NCI-H1105 (cell line): ENCODE measurements around the gene SERPINA12.
"Not testable (repeated sequence)": the region's sequence is repeated elsewhere in the genome, so short reads cannot be mapped to it uniquely, and the experiment has no call there.

Source experiments
- DNase-seq: peaks from one replicate; lab custom pipeline; 2025; lab: John Stamatoyannopoulos, UW

Gene SERPINA12

GRCh38 chr14:94491511-94491910, 17.8 kb downstream of the SERPINA12 start:
- DNase-seq: no peak

- DNase-seq: no peak
These were observed 19.9 kb downstream of the SERPINA12 start for GRCh38 chr14:94489336-94489735.

DNA sequence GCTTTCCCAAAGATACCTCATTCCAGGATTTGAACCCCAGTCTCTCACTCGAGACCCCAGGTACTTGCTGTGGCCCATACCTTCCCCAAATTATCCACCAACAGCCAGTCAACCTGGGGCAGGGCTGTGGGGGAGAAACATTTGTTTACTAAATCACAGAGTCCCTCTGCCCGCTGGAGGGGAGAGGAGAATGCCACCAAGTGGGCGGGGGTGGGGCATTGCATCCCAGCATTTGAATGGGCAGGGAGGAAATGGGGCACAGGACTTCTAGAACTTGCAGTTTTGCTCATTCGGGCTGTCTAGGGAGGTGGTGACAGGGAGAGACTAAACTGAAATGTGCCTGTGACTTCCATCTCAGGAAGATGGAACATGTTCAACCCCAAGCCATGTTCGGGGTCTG, 22.4 kb downstream of the SERPINA12 start:
- DNase-seq: no peak

GRCh38 chr14:94485944-94486841, 23.1 kb downstream of the SERPINA12 start:
- DNase-seq: peak; percentile 50

GRCh38 chr14:94484481-94484880, 24.8 kb downstream of the SERPINA12 start:
- no peak for DNase-seq

DNA sequence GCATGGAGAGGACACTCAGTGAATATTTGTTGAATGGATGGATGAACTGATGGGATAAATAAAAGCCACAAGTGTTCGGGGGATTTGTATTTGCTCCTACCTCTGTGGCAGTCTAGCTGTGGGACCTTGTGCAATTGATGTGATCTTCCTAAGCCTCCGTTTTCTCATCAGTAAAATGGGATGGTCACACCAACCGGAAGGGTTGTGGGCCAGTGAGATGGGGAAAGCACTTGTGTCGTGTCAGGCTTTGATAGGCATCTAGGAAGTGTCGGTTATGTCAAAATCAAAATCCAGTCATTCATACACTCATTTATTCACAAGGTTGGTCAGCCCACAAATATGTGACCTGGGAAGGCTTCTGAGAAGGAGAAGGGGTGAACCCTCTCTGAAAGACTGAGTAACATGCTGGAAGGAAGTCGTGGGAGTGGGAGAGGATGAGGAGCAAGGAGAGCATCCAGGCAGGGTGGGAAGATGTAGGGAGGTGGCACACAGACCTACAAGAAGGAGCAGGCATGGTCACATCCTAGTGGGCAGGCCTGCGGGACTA, 25.5 kb downstream of the SERPINA12 start:
- no peak for DNase-seq

DNA sequence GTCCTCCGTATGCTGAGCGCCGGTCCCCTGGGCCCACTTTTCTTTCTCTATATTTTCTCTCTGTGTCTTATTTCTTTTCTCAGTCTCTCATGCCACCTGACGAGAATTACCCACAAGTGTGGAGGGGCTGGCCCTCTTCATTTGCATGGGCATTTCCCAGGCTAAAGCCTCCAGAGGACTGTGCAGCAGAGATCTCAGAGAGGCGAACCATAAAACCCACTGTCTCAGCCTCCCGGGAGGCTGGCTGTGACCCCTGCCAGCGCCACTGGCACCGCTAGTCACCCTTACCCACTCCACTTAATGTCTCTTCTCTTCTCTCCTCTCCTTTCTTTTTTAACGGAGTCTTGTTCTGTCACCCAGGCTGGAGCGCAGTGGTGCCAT, 26.2 kb downstream of the SERPINA12 start:
- DNase-seq: no peak

- not testable (repeated sequence) for DNase-seq
These were observed 26.9 kb downstream of the SERPINA12 start for GRCh38 chr14:94482132-94483070.

DNA sequence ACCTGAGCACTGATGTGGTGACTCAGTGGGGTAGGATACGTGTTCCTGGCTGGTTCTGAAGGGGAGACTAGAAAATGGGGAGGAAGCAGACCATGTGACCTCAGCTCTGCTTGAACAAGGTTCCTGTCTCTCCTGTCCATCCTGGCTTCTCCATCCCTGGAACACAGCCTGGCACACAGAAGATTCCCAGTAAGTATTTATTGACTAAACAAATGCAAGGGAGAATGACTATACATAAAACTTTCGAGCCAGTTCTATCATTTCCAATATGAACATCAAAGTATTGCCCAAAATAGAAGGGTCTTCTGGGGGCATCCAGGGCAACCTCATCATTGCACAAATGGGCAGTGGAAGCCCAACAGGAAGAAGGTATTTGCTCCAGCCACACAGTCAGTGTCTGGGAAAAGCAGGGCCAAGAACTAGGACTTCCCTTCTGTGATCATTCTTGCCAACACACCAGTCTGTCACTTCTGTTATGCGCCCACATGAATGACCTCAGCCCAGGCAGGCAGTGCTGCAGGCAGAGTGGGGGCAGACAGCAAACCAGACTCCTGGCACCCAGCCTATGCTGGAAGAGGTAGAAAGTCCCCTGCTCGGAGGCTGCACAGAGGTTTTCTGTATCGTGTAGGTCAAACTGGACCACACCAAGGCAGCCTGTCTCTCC, 27.7 kb downstream of the SERPINA12 start:
- DNase-seq: no peak

DNA sequence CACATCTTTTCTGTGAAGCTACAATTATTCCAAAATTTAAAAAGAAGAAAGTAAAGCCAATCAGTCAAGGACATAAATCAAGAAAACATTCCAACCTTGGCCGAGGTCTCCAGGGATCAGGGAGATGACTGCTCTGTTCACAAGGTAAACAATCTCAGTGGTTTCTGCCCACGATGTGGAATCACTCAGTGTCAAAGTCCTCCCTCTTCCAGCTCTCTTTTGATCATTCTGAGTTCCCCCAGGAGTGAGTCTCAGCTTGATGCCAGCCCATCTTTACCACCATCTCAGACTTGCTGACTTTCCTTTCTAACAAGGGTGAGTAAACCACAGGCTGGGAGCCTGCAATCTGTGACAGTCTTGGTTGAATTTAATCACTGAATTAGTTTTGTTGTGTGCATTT, 28.5 kb downstream of the SERPINA12 start:
- no peak for DNase-seq

DNA sequence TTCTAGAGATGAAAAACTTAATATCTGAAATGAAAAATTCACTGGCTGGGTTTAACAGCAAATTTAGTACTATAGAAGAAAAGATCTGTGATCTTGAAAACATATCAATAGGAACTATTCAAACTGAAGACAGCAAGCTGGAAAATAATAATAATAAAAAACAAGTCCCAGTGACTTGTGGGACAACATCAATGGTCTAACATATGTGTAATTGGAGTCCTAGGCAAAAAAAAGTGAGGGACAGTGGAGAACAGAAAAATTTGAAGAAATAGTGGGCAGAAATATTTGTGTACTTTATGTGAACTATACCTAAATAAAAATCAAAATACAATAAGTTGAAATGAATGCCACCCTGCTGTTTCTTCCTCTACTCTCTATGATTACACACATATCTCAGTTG, 30.8 kb downstream of the SERPINA12 start:
- no peak for DNase-seq

- DNase-seq: no peak
These were observed 33.2 kb downstream of the SERPINA12 start, which contains the start of gene SERPINA9 for GRCh38 chr14:94476023-94476422. Gene SERPINA9 (minus strand): TSS chr14:94476197. CDS start chr14:94469840, 6,357 bp downstream.

DNA sequence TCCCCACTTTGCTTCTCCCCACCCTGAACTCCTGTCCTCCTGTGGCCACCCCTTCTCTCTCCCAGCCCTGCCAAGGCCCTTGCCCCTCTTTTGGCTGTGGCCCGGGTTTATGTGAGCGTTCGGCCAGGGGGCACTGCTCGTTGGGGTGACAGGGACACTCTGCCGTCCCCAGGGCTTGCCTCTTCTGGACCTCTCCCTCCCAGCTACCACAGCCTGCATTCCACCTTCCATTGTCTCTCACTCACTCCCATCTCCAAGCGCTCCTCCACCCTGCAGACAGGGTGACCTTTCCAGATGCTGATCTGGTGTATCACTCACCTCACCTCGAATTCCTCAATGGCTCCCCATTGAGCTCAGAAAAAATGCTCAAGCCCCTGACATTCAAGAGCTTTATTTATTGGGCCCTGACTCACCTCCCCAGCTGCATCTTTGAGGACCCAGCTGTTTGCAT, 34.7 kb downstream of the SERPINA12 start:
- no peak for DNase-seq

GRCh38 chr14:94473666-94474410, 35.4 kb downstream of the SERPINA12 start:
- DNase-seq: no peak

GRCh38 chr14:94472842-94473241, 36.4 kb downstream of the SERPINA12 start:
- no peak for DNase-seq

DNA sequence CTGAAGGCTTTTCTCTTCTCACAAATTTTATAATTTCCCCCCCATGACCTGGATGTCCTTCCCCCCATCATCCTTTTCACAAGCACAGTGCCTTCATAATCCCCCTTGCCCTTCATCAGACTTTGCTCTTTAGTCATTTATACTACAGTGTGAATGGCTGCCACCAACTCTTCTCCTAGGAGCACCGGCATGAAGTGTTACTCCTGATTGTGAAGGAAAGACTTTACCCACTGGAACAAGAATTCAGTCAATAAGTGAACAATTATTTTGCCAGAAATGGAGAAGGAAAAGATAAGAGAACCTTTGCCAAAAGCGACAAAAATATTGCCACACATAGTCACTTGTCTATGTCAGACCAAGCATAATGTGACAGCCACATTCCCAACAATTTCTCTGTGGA, 38.2 kb downstream of the SERPINA12 start:
- DNase-seq: no peak

GRCh38 chr14:94470311-94470710, 39.0 kb downstream of the SERPINA12 start:
- no peak for DNase-seq

- DNase-seq: no peak
These were observed 40.0 kb downstream of the SERPINA12 start for GRCh38 chr14:94469261-94469660.

DNA sequence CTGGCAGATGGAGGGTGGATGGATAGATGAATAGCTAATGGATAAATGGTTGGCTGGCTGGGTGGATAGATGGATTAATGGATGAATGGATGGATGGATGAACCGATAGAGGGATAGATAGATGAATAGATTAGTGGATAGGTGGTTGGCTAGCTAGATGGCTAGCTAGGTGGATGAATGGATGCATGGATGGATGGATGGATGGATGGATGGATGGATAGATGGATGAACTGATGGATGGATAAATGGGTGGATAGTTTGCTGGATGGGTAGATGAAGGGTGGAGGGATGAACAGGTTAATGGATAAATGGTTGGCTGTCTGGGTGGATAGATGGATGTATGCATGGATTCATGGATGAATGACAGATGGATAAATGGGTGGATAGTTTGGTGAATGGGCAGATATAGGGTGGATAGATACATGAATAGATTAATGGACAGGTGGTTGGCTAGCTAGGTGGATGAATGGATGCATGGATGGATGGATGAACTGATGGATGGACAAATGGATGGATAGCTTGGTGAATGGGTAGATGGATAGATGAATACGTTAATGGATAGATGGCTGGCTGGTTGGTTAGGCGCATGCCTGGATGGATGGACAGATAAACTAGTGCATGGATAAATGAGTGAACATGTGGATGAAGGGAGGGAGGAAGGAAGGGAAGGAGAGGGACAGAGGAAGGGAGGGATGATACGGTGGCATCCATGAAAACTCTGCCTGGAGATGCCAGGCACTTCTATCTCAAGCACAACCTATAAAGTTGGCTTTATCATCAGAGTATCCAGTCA, 41.3 kb downstream of the SERPINA12 start:
- DNase-seq: no peak

GRCh38 chr14:94466706-94467370, 42.4 kb downstream of the SERPINA12 start:
- DNase-seq: no peak
